GM12875 (cell line): ENCODE data around the gene RPS2.
"Not testable (repeated sequence)": the region's sequence is repeated elsewhere in the genome, so short reads cannot be mapped to it uniquely, and the experiment has no call there.

Source experiments
- H3K4me3 ChIP-seq: one replicate; pipeline ENCODE4 v1.5.1; 2011; ENCODE audit warnings: low read depth, low read length, control low read depth
- CTCF ChIP-seq: IDR thresholded peaks from 2 replicates; pipeline ENCODE4 v1.5.1; 2011; ENCODE audit warnings: low read depth, mild to moderate bottlenecking, control low read depth, inconsistent platforms, low read length, moderate library complexity, borderline replicate concordance; ENCODE audit not compliant: insufficient read depth

The RPS2 gene

GRCh38 chr16:1941162-1942046, 23.2 kb downstream of the RPS2 start:
- H3K4me3 ChIP-seq: peak overlapping the region; percentile 65
- TF ChIP-seq CTCF: no peak

GRCh38 chr16:1940273-1941161, 24.1 kb downstream of the RPS2 start:
- no peak overlapping the region for H3K4me3 ChIP-seq
- TF ChIP-seq CTCF: no peak

GRCh38 chr16:1939833-1940232, 24.8 kb downstream of the RPS2 start:
- H3K4me3 ChIP-seq: not testable (repeated sequence)

- TF ChIP-seq CTCF: no peak
- H3K4me3 ChIP-seq: no peak overlapping the region
Measured at GRCh38 chr16:1938910-1939309, 25.7 kb downstream of the RPS2 start.

GRCh38 chr16:1938316-1938715, 26.3 kb downstream of the RPS2 start:
- no peak overlapping the region for H3K4me3 ChIP-seq

GRCh38 chr16:1936945-1937479, 27.6 kb downstream of the RPS2 start:
- no peak for TF ChIP-seq CTCF
- no peak overlapping the region for H3K4me3 ChIP-seq

More at GRCh38 chr16:1938316-1938715, 26.3 kb downstream of the RPS2 start:
- TF ChIP-seq CTCF: no peak

GRCh38 chr16:1933097-1933661, 31.4 kb downstream of the RPS2 start:
- no peak for TF ChIP-seq CTCF
- H3K4me3 ChIP-seq: no peak overlapping the region
